ENCODE measurements around the gene MPST. TPM values are rescaled to one million over a fixed set of nuclear protein-coding genes. Genes with fewer than 3 reads are reported as not detected.
A peak's percentile ranks its signal among the peaks of the same experiment; 100 is the strongest.

MPST gene
- total RNA-seq, 4 donors from 2014 or later: 128 to 498 (median 394) TPM

DNA sequence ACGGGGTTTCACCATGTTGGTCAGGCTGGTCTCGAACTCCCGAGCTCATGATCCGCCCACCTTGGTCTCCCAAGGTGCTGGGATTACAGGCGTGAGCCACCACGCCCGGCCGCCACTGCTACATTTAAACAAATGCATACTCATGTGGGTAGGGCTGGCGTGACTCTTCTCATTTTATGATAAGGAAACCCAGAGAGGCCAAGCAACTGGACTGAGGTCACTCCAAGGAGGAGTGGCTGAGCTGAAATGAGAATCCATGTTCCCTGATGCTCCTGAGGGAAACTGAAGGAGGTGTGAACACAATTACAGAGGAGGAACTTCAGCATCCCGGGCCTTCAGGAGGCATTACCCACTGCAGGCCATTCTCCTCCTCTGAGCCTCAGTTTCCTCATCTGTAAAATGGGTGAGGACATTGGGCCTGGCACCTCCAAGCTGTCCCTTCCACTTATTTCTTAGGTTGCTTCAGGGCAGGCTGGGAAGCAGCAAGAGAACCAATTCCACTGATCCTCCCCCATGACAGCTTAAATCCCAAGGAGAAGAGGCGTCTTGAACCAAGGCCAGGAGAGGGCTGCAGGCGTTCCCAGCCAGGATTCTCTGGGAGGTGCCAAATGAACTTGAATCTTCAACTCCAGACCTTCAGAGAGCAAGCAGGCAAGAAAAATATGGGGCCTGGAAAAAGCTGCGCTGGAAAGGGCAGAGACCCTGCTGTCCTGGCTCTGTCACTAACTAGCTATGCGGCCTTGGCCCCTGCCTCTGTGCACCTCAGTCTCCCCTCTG is 3.2 kb upstream of the MPST start:
- Histone ChIP-seq H3K4me3 (peak overlapping the region in 2 of 4 donors; percentile 69 to 98), H3K27me3 (no peaks in the 10 kb centered on the region), H3K9me3 (no peaks in the 10 kb centered on the region), H3K4me1 (peaks cover 3 to 59% (median 11%) of the 10 kb centered on the region in 4 donors), H3K36me3 (no peaks in the 10 kb centered on the region), H3K27ac (peak overlapping the region in 3 of 4 donors; percentile 94 to 99 (median 95))
- DNase-seq: peak in 2 of 3 donors; percentile 82 to 89
- peak in 1 of 2 donors; percentile 73 for TF ChIP-seq POLR2A (IDR thresholded peaks at IDR 0.05)
- TF ChIP-seq CTCF (IDR thresholded peaks at IDR 0.05): no peak

- peak in 1 of 3 donors; percentile 59 for DNase-seq
- Histone ChIP-seq H3K4me1 (peaks cover 3 to 64% (median 12%) of the 10 kb centered on the region in 4 donors), H3K4me3 (peak overlapping the region in 2 of 4 donors; percentile 69 to 98), H3K27ac (peak overlapping the region in 3 of 4 donors; percentile 94 to 99 (median 95)), H3K36me3 (no peaks in the 10 kb centered on the region), H3K9me3 (no peaks in the 10 kb centered on the region), H3K27me3 (no peaks in the 10 kb centered on the region)
- TF ChIP-seq CTCF (IDR thresholded peaks at IDR 0.05): no peak
- TF ChIP-seq POLR2A (IDR thresholded peaks at IDR 0.05): no peak
Observed at GRCh38 chr22:37017356-37017755, 2.2 kb upstream of the MPST start.

DNA sequence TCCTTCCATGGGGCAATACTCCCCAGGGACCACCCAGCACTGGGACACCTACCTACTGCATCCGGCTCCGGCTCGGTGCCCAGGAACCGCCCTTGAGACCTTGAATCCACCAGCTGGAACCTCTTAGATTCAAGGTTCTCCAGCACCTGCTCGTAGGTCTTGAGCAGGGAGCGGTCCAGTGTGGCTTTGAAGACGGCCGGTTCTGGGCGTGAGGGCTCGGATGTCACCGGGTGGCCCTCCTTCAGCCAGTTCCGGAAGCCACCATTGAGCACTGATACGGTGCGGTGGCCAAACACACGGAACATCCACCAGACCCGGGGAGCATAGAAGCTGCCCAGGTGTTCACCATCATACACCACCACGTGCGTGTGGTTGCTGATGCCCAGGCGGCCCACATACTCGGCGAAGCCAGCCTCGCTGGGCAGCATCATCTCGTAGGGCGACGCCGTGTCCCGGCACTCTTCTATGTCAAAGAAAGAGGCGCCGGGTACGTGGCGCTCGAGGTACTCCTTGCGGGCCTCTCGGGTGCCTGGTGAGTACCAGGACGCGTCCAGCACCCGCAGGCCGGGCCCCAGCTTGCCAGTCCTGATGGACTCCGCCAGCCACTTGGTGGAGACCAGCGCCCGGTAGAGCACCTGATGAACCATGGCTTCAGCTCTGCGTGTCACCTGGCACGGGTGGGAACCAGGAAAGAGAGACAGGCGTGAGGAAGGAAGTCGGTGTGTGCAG is 1.3 kb upstream of the MPST start:
- Histone ChIP-seq H3K27ac (peak overlapping the region; percentile 80 to 99 (median 94)), H3K4me1 (peaks cover 3 to 69% (median 12%) of the 10 kb centered on the region in 4 donors), H3K36me3 (no peaks in the 10 kb centered on the region), H3K9me3 (no peaks in the 10 kb centered on the region), H3K27me3 (no peaks in the 10 kb centered on the region), H3K4me3 (peak overlapping the region; percentile 69 to 98 (median 90))
- DNase-seq: no peak
- TF ChIP-seq POLR2A (IDR thresholded peaks at IDR 0.05): no peak

GRCh38 chr22:37018815-37019308 is 680 bp upstream of the MPST start:
- DNase-seq: peak; percentile 21 to 84 (median 80)
- Histone ChIP-seq H3K4me3 (peak overlapping the region; percentile 69 to 98 (median 90)), H3K27ac (peak overlapping the region; percentile 80 to 99 (median 94)), H3K36me3 (no peaks in the 10 kb centered on the region), H3K9me3 (no peaks in the 10 kb centered on the region), H3K27me3 (no peaks in the 10 kb centered on the region), H3K4me1 (peaks cover 3 to 72% (median 12%) of the 10 kb centered on the region in 4 donors)
- no peak for TF ChIP-seq CTCF (IDR thresholded peaks at IDR 0.05)
- peak in 1 of 2 donors; percentile 47 for TF ChIP-seq POLR2A (IDR thresholded peaks at IDR 0.05)

GRCh38 chr22:37020192-37020479 is 594 bp downstream of the MPST start:
- H3K27me3 ChIP-seq: no peaks in the 10 kb centered on the region
- peak; percentile 34 to 75 (median 75) for DNase-seq
- peaks cover 3 to 62% (median 12%) of the 10 kb centered on the region in 4 donors for H3K4me1 ChIP-seq
- peak overlapping the region; percentile 80 to 99 (median 94) for H3K27ac ChIP-seq
- H3K9me3 ChIP-seq: no peaks in the 10 kb centered on the region
- TF ChIP-seq CTCF (IDR thresholded peaks at IDR 0.05): no peak
- TF ChIP-seq POLR2A (IDR thresholded peaks at IDR 0.05): peak in 1 of 2 donors; percentile 48
- H3K36me3 ChIP-seq: peaks cover 0 to 7% (median 0%) of the 10 kb centered on the region in 3 donors
- H3K4me3 ChIP-seq: peak overlapping the region; percentile 69 to 98 (median 90)
